ENCODE data around the gene INO80.

DNA sequence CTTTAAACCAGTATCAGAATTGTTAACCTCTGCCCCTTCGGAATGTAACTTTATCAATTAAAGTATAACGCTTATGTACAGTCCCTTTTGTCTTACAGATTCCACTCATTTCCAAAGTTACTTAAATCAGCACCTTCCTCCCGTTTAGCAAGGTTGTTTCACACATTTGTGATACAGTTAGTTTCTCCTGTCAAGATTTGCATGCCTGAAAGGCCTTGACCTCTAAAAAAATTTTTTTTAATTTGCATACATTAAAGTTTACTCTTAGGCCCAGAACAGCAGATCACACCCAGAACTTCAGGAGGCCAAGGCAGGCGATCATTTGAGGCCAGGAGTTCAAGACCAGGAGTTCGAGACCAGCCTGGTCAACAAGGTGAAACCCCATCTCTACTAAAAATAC lies 9.1 kb downstream of the INO80 start:
- TF ChIP-seq POLR2AphosphoS5 (IDR thresholded peaks at IDR 0.05; ENCODE audit: low read depth, low read length): no peak
- TF ChIP-seq, protein P1, sequence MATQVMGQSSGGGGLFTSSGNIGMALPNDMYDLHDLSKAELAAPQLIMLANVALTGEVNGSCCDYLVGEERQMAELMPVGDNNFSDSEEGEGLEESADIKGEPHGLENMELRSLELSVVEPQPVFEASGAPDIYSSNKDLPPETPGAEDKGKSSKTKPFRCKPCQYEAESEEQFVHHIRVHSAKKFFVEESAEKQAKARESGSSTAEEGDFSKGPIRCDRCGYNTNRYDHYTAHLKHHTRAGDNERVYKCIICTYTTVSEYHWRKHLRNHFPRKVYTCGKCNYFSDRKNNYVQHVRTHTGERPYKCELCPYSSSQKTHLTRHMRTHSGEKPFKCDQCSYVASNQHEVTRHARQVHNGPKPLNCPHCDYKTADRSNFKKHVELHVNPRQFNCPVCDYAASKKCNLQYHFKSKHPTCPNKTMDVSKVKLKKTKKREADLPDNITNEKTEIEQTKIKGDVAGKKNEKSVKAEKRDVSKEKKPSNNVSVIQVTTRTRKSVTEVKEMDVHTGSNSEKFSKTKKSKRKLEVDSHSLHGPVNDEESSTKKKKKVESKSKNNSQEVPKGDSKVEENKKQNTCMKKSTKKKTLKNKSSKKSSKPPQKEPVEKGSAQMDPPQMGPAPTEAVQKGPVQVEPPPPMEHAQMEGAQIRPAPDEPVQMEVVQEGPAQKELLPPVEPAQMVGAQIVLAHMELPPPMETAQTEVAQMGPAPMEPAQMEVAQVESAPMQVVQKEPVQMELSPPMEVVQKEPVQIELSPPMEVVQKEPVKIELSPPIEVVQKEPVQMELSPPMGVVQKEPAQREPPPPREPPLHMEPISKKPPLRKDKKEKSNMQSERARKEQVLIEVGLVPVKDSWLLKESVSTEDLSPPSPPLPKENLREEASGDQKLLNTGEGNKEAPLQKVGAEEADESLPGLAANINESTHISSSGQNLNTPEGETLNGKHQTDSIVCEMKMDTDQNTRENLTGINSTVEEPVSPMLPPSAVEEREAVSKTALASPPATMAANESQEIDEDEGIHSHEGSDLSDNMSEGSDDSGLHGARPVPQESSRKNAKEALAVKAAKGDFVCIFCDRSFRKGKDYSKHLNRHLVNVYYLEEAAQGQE (IDR thresholded peaks at IDR 0.05; ENCODE audit: insufficient read depth in 1 of 2, low read depth in 2 of 2, low read length in 2 of 2): no peak
- no peak for TF ChIP-seq SIN3A (IDR thresholded peaks at IDR 0.05; ENCODE audit: borderline replicate concordance, insufficient read depth, low read length)

Measured in PFSK-1 (cell line).